ENCODE results near the gene PRPF6. TPM values are rescaled to one million over a fixed set of nuclear protein-coding genes. Genes with fewer than 3 reads are reported as not detected.

PRPF6 gene
- polyA plus RNA-seq, 2 of the 4 experiments (the other 2 are of a cell fraction), result 42.8 to 47.2 TPM

DNA sequence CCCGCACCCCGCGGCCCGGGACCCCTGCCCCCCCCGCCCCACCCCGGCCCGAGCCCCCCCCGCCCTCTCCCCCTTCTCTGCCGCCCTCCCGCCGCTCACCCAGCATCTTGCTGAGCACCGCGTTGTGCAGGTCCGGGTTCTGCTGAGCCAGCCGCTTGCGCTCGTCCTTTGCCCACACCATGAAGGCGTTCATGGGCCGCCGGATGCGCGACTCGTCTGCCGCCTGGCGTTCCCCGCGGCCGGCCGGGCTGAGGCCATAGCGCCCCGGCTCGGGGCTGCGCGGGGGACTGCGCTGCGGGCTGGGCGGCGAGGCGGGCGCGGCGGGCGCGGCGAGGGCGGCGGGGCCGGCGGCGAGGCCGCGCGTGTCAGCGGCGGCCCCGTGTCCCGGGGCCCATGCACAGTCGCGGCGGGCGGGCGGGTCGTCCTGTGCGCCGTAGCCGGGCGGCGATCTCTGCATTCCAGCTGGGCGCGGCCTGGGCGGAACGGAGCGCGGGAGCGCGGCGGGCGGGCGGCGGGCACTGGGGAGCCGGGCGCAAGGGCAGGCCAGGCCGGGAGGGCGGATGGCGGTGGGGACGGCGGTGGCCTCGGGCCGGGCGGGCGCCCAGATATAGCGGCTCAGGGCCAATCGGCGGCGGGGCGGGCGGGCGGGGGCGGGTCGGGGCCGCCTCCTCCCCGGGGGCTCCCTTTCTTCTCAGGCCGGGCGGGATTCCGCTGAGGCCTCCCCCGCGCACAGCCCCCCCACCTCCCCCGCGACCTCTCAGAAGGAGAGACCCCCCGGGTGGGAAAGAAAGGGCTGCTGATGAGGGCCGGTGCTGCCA is 68.3 kb downstream of the PRPF6 start, which contains the start of gene SOX18:
TSS of gene SOX18 (minus strand) at position 580 of the 818 bp plus-strand sequence. CDS start at position 457, 123 bp downstream.
- ChIA-PET CTCF (interaction anchor here (1.4 to 1.8 kb wide), 2 partner anchors 11 to 20 kb away, joined by 4 to 6 read pairs; no protein-coding TSS in a partner anchor), POLR2A (interaction anchor here (6.5 kb wide), 1 partner anchor 13 kb away, joined by 29 read pairs; the partner anchor contains the start of gene TCEA2)
- DNase-seq (ENCODE audit: low read depth in 1 of 2, low spot score in 1 of 2), result peak in 1 of 2 experiments; percentile 59
- WGBS (ENCODE audit: missing lambda C conversion rate), result no CpG with 5 or more reads among the region's 111 CpGs
- Histone ChIP-seq H3K27ac (peak within 1 kb of the TSS; percentile 84 to 96), H3K4me1 (peaks cover 43% of the 10 kb centered on the region), H3K9me3 (no peaks in the 10 kb centered on the region), H3K4me2 (peak within 1 kb of the TSS; percentile 99), H3K4me3 (peak within 1 kb of the TSS; percentile 67)
- no peak for FAIRE-seq
- peak; percentile 25 to 38 for ATAC-seq
- TF ChIP-seq, protein P1, sequence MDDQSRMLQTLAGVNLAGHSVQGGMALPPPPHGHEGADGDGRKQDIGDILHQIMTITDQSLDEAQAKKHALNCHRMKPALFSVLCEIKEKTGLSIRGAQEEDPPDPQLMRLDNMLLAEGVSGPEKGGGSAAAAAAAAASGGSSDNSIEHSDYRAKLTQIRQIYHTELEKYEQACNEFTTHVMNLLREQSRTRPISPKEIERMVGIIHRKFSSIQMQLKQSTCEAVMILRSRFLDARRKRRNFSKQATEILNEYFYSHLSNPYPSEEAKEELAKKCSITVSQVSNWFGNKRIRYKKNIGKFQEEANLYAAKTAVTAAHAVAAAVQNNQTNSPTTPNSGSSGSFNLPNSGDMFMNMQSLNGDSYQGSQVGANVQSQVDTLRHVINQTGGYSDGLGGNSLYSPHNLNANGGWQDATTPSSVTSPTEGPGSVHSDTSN (IDR thresholded peaks at IDR 0.05), result no peak
- TF ChIP-seq SREBF2 (IDR thresholded peaks at IDR 0.05) (no peak), ZFP36 (IDR thresholded peaks at IDR 0.05; ENCODE audit: borderline replicate concordance, partially characterized antibody) (no peak), JUN (IDR thresholded peaks at IDR 0.05) (0 out of 5 replicates have a peak, but pooled peaks of 1 of the 2 experiments have one; percentile 25), CEBPB (IDR thresholded peaks at IDR 0.05) (no peak), ZNF302 (CRISPR knock-in tag; IDR thresholded peaks at IDR 0.05) (no peak), PHF8 (IDR thresholded peaks at IDR 0.05; ENCODE audit: borderline replicate concordance, low read depth) (no peak), E2F6 (IDR thresholded peaks at IDR 0.05; ENCODE audit: borderline replicate concordance, low read depth) (0 out of 2 replicates have a peak, but pooled peaks have one; percentile 2), MAX (IDR thresholded peaks at IDR 0.05) (peak; percentile 22; the same call in 1 of the 2 replicates), POLR2A (IDR thresholded peaks at IDR 0.05; ENCODE audit: low read length) (peak; percentile 38; the same call in 1 of the 2 replicates), MAFK (IDR thresholded peaks at IDR 0.05; ENCODE audit: partially characterized antibody) (peak; percentile 18)
- TF ChIP-seq, protein P2, sequence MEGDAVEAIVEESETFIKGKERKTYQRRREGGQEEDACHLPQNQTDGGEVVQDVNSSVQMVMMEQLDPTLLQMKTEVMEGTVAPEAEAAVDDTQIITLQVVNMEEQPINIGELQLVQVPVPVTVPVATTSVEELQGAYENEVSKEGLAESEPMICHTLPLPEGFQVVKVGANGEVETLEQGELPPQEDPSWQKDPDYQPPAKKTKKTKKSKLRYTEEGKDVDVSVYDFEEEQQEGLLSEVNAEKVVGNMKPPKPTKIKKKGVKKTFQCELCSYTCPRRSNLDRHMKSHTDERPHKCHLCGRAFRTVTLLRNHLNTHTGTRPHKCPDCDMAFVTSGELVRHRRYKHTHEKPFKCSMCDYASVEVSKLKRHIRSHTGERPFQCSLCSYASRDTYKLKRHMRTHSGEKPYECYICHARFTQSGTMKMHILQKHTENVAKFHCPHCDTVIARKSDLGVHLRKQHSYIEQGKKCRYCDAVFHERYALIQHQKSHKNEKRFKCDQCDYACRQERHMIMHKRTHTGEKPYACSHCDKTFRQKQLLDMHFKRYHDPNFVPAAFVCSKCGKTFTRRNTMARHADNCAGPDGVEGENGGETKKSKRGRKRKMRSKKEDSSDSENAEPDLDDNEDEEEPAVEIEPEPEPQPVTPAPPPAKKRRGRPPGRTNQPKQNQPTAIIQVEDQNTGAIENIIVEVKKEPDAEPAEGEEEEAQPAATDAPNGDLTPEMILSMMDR (IDR thresholded peaks at IDR 0.05), result no peak

GRCh38 chr20:64049878-64050260 is 68.9 kb downstream of the PRPF6 start:
- Histone ChIP-seq H3K4me3 (peak overlapping the region; percentile 67), H3K4me2 (peak overlapping the region; percentile 99), H3K9me3 (no peaks in the 10 kb centered on the region), H3K4me1 (peaks cover 42% of the 10 kb centered on the region), H3K27ac (peak overlapping the region; percentile 84 to 96)
- no peak for FAIRE-seq
- peak in 1 of 2 experiments; percentile 7; a peak in 2 of 6 replicates for ATAC-seq
- ChIA-PET POLR2A (interaction anchor here (6.5 kb wide), 1 partner anchor 13 kb away, joined by 29 read pairs; the partner anchor contains the start of gene TCEA2), CTCF (interaction anchor here (1.1 to 6.1 kb wide), 4 partner anchors 10 to 70 kb away, joined by 4 to 85 read pairs (median 5); partner anchors contain the start of gene SAMD10)
- no peak for DNase-seq (ENCODE audit: low read depth in 1 of 2, low spot score in 1 of 2)
- 73% methylated on average over 5 of the region's 16 CpGs for WGBS (ENCODE audit: missing lambda C conversion rate)
- TF ChIP-seq ZSCAN20 (CRISPR knock-in tag; IDR thresholded peaks at IDR 0.05) (no peak), CHD4 (IDR thresholded peaks at IDR 0.05; ENCODE audit: borderline replicate concordance) (no peak), ESRRA (IDR thresholded peaks at IDR 0.05; ENCODE audit: borderline replicate concordance, low read length) (no peak), SREBF2 (IDR thresholded peaks at IDR 0.05) (no peak), JUN (IDR thresholded peaks at IDR 0.05) (no peak), ZFP36 (IDR thresholded peaks at IDR 0.05; ENCODE audit: borderline replicate concordance, partially characterized antibody) (no peak), TFCP2L1 (CRISPR knock-in tag; IDR thresholded peaks at IDR 0.05) (no peak), RAD21 (conservative IDR thresholded peaks at IDR 0.05 in 1 of 2, IDR thresholded peaks at IDR 0.05 in 1 of 2) (no peak), GATA3 (IDR thresholded peaks at IDR 0.05; ENCODE audit: borderline replicate concordance) (no peak), NFE2L2 (conservative IDR thresholded peaks at IDR 0.05; ENCODE audit: low read length) (no peak), HOXB13 (CRISPR knock-in tag; IDR thresholded peaks at IDR 0.05; ENCODE audit: low read depth) (no peak), ZC3H11A (IDR thresholded peaks at IDR 0.05) (no peak), RFX5 (IDR thresholded peaks at IDR 0.05) (no peak), HEYL (CRISPR knock-in tag; IDR thresholded peaks at IDR 0.05) (no peak), EHMT2 (IDR thresholded peaks at IDR 0.05; ENCODE audit: low read depth) (no peak), PHF8 (IDR thresholded peaks at IDR 0.05; ENCODE audit: borderline replicate concordance, low read depth) (no peak), MAZ (IDR thresholded peaks at IDR 0.05; ENCODE audit: borderline replicate concordance, low read depth, low read length) (no peak), BHLHE40 (IDR thresholded peaks at IDR 0.05; ENCODE audit: low read depth, low read length) (no peak), MYC (IDR thresholded peaks at IDR 0.05; ENCODE audit: borderline replicate concordance, low read length) (no peak)
- TF ChIP-seq, protein P3, sequence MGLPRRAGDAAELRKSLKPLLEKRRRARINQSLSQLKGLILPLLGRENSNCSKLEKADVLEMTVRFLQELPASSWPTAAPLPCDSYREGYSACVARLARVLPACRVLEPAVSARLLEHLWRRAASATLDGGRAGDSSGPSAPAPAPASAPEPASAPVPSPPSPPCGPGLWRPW (IDR thresholded peaks at IDR 0.05), result no peak
